ENCODE measurements around the gene THUMPD3.
A peak's percentile ranks its signal among the peaks of the same experiment; 100 is the strongest.

Gene THUMPD3

GRCh38 chr3:9402410-9403228 is 39.8 kb downstream of the THUMPD3 start:
- Histone ChIP-seq H3K9ac (ENCODE audit: low read length in 5 of 5) (peak overlapping the region in 2 of 5 donors; percentile 0 to 82), H3K27me3 (ENCODE audit: control insufficient read depth in 5 of 5, insufficient read depth in 4 of 5, low read length in 5 of 5) (no peaks in the 10 kb centered on the region), H3K4me1 (ENCODE audit: control insufficient read depth in 5 of 5, insufficient read depth in 5 of 5, low read length in 5 of 5) (peaks cover 5 to 84% (median 79%) of the 10 kb centered on the region in 5 donors), H3K27ac (ENCODE audit: low read depth, low read length) (peak overlapping the region; percentile 99), H3K36me3 (ENCODE audit: control insufficient read depth in 5 of 5, insufficient read depth in 5 of 5, low read length in 5 of 5) (no peaks in the 10 kb centered on the region), H3K4me3 (ENCODE audit: low read depth in 1 of 5, low read length in 5 of 5) (no peak overlapping the region), H3K9me3 (ENCODE audit: control insufficient read depth in 5 of 5, low read length in 5 of 5) (no peaks in the 10 kb centered on the region)

- Histone ChIP-seq H3K9me3 (ENCODE audit: control insufficient read depth in 5 of 5, low read length in 5 of 5) (no peaks in the 10 kb centered on the region), H3K27me3 (ENCODE audit: control insufficient read depth in 5 of 5, insufficient read depth in 4 of 5, low read length in 5 of 5) (no peaks in the 10 kb centered on the region), H3K27ac (ENCODE audit: low read depth, low read length) (peak overlapping the region; percentile 99), H3K9ac (ENCODE audit: low read length in 5 of 5) (peak overlapping the region in 1 of 5 donors; percentile 51), H3K4me1 (ENCODE audit: control insufficient read depth in 5 of 5, insufficient read depth in 5 of 5, low read length in 5 of 5) (peaks cover 5 to 85% (median 83%) of the 10 kb centered on the region in 5 donors), H3K36me3 (ENCODE audit: control insufficient read depth in 5 of 5, insufficient read depth in 5 of 5, low read length in 5 of 5) (no peaks in the 10 kb centered on the region), H3K4me3 (ENCODE audit: low read depth in 1 of 5, low read length in 5 of 5) (no peak overlapping the region)
Observed at GRCh38 chr3:9403463-9403862, 40.6 kb downstream of the THUMPD3 start.

GRCh38 chr3:9404680-9405079 is 41.8 kb downstream of the THUMPD3 start:
- no peaks in the 10 kb centered on the region for H3K36me3 ChIP-seq (ENCODE audit: control insufficient read depth in 5 of 5, insufficient read depth in 5 of 5, low read length in 5 of 5)
- peak overlapping the region; percentile 44 for H3K27ac ChIP-seq (ENCODE audit: low read depth, low read length)
- no peaks in the 10 kb centered on the region for H3K27me3 ChIP-seq (ENCODE audit: control insufficient read depth in 5 of 5, insufficient read depth in 4 of 5, low read length in 5 of 5)
- no peak overlapping the region for H3K4me3 ChIP-seq (ENCODE audit: low read depth in 1 of 5, low read length in 5 of 5)
- no peaks in the 10 kb centered on the region for H3K9me3 ChIP-seq (ENCODE audit: control insufficient read depth in 5 of 5, low read length in 5 of 5)
- peak overlapping the region in 1 of 5 donors; percentile 21 for H3K9ac ChIP-seq (ENCODE audit: low read length in 5 of 5)
- H3K4me1 ChIP-seq (ENCODE audit: control insufficient read depth in 5 of 5, insufficient read depth in 5 of 5, low read length in 5 of 5): peaks cover 4 to 78% (median 74%) of the 10 kb centered on the region in 5 donors

GRCh38 chr3:9405756-9406155 is 42.9 kb downstream of the THUMPD3 start:
- Histone ChIP-seq H3K36me3 (ENCODE audit: control insufficient read depth in 5 of 5, insufficient read depth in 5 of 5, low read length in 5 of 5) (no peaks in the 10 kb centered on the region), H3K4me1 (ENCODE audit: control insufficient read depth in 5 of 5, insufficient read depth in 5 of 5, low read length in 5 of 5) (peaks cover 1 to 72% (median 66%) of the 10 kb centered on the region in 5 donors), H3K9me3 (ENCODE audit: control insufficient read depth in 5 of 5, low read length in 5 of 5) (no peaks in the 10 kb centered on the region), H3K4me3 (ENCODE audit: low read depth in 1 of 5, low read length in 5 of 5) (no peak overlapping the region), H3K27me3 (ENCODE audit: control insufficient read depth in 5 of 5, insufficient read depth in 4 of 5, low read length in 5 of 5) (no peaks in the 10 kb centered on the region), H3K27ac (ENCODE audit: low read depth, low read length) (peak overlapping the region; percentile 44), H3K9ac (ENCODE audit: low read length in 5 of 5) (no peak overlapping the region)

GRCh38 chr3:9406856-9407626 is 44.2 kb downstream of the THUMPD3 start:
- no peak overlapping the region for H3K9ac ChIP-seq (ENCODE audit: low read length in 5 of 5)

GRCh38 chr3:9408061-9408460 is 45.2 kb downstream of the THUMPD3 start:
- no peak overlapping the region for H3K9ac ChIP-seq (ENCODE audit: low read length in 5 of 5)
- peaks cover 0 to 73% (median 58%) of the 10 kb centered on the region in 5 donors for H3K4me1 ChIP-seq (ENCODE audit: control insufficient read depth in 5 of 5, insufficient read depth in 5 of 5, low read length in 5 of 5)
- H3K27ac ChIP-seq (ENCODE audit: low read depth, low read length): peak overlapping the region; percentile 12
- H3K4me3 ChIP-seq (ENCODE audit: low read depth in 1 of 5, low read length in 5 of 5): no peak overlapping the region
- no peaks in the 10 kb centered on the region for H3K36me3 ChIP-seq (ENCODE audit: control insufficient read depth in 5 of 5, insufficient read depth in 5 of 5, low read length in 5 of 5)
- H3K27me3 ChIP-seq (ENCODE audit: control insufficient read depth in 5 of 5, insufficient read depth in 4 of 5, low read length in 5 of 5): no peaks in the 10 kb centered on the region
- no peaks in the 10 kb centered on the region for H3K9me3 ChIP-seq (ENCODE audit: control insufficient read depth in 5 of 5, low read length in 5 of 5)

More at GRCh38 chr3:9406856-9407626, 44.2 kb downstream of the THUMPD3 start:
- no peaks in the 10 kb centered on the region for H3K9me3 ChIP-seq (ENCODE audit: control insufficient read depth in 5 of 5, low read length in 5 of 5)
- no peak overlapping the region for H3K27ac ChIP-seq (ENCODE audit: low read depth, low read length)
- H3K27me3 ChIP-seq (ENCODE audit: control insufficient read depth in 5 of 5, insufficient read depth in 4 of 5, low read length in 5 of 5): no peaks in the 10 kb centered on the region
- peaks cover under 1 to 73% (median 62%) of the 10 kb centered on the region in 5 donors for H3K4me1 ChIP-seq (ENCODE audit: control insufficient read depth in 5 of 5, insufficient read depth in 5 of 5, low read length in 5 of 5)
- H3K4me3 ChIP-seq (ENCODE audit: low read depth in 1 of 5, low read length in 5 of 5): no peak overlapping the region
- H3K36me3 ChIP-seq (ENCODE audit: control insufficient read depth in 5 of 5, insufficient read depth in 5 of 5, low read length in 5 of 5): no peaks in the 10 kb centered on the region

GRCh38 chr3:9408546-9408945 is 45.7 kb downstream of the THUMPD3 start:
- Histone ChIP-seq H3K4me1 (ENCODE audit: control insufficient read depth in 5 of 5, insufficient read depth in 5 of 5, low read length in 5 of 5) (peaks cover 0 to 68% (median 57%) of the 10 kb centered on the region in 5 donors), H3K9me3 (ENCODE audit: control insufficient read depth in 5 of 5, low read length in 5 of 5) (no peaks in the 10 kb centered on the region), H3K4me3 (ENCODE audit: low read depth in 1 of 5, low read length in 5 of 5) (no peak overlapping the region), H3K9ac (ENCODE audit: low read length in 5 of 5) (no peak overlapping the region), H3K27me3 (ENCODE audit: control insufficient read depth in 5 of 5, insufficient read depth in 4 of 5, low read length in 5 of 5) (no peaks in the 10 kb centered on the region), H3K36me3 (ENCODE audit: control insufficient read depth in 5 of 5, insufficient read depth in 5 of 5, low read length in 5 of 5) (no peaks in the 10 kb centered on the region), H3K27ac (ENCODE audit: low read depth, low read length) (peak overlapping the region; percentile 12)

- H3K27me3 ChIP-seq (ENCODE audit: control insufficient read depth in 5 of 5, insufficient read depth in 4 of 5, low read length in 5 of 5): no peaks in the 10 kb centered on the region
- H3K9ac ChIP-seq (ENCODE audit: low read length in 5 of 5): no peak overlapping the region
- H3K4me3 ChIP-seq (ENCODE audit: low read depth in 1 of 5, low read length in 5 of 5): no peak overlapping the region
- H3K9me3 ChIP-seq (ENCODE audit: control insufficient read depth in 5 of 5, low read length in 5 of 5): no peaks in the 10 kb centered on the region
- peak overlapping the region; percentile 19 for H3K27ac ChIP-seq (ENCODE audit: low read depth, low read length)
- no peaks in the 10 kb centered on the region for H3K36me3 ChIP-seq (ENCODE audit: control insufficient read depth in 5 of 5, insufficient read depth in 5 of 5, low read length in 5 of 5)
- peaks cover 0 to 60% (median 44%) of the 10 kb centered on the region in 5 donors for H3K4me1 ChIP-seq (ENCODE audit: control insufficient read depth in 5 of 5, insufficient read depth in 5 of 5, low read length in 5 of 5)
Observed at GRCh38 chr3:9409981-9410854, 47.4 kb downstream of the THUMPD3 start.

- Histone ChIP-seq H3K27ac (ENCODE audit: low read depth, low read length) (peak overlapping the region; percentile 45), H3K4me3 (ENCODE audit: low read depth in 1 of 5, low read length in 5 of 5) (no peak overlapping the region), H3K4me1 (ENCODE audit: control insufficient read depth in 5 of 5, insufficient read depth in 5 of 5, low read length in 5 of 5) (peaks cover 0 to 63% (median 49%) of the 10 kb centered on the region in 5 donors), H3K9me3 (ENCODE audit: control insufficient read depth in 5 of 5, low read length in 5 of 5) (no peaks in the 10 kb centered on the region), H3K9ac (ENCODE audit: low read length in 5 of 5) (no peak overlapping the region), H3K27me3 (ENCODE audit: control insufficient read depth in 5 of 5, insufficient read depth in 4 of 5, low read length in 5 of 5) (no peaks in the 10 kb centered on the region), H3K36me3 (ENCODE audit: control insufficient read depth in 5 of 5, insufficient read depth in 5 of 5, low read length in 5 of 5) (peaks cover 0 to 7% (median 3%) of the 10 kb centered on the region in 5 donors)
Observed at GRCh38 chr3:9411302-9411701, 48.4 kb downstream of the THUMPD3 start.
